AML-193 (cell line): ENCODE data around the gene CENPA.
A peak's percentile ranks its signal among the peaks of the same experiment; 100 is the strongest.
"Not testable (repeated sequence)": the region's sequence is repeated elsewhere in the genome, so short reads cannot be mapped to it uniquely, and the experiment has no call there.

Experiments used
- DNase-seq, 2 experiments: peaks; one replicate each; lab custom pipeline; 2025; lab: John Stamatoyannopoulos, UW

Gene CENPA

GRCh38 chr2:26785431-26786206 is at the start of gene CENPA:
Gene CENPA (plus strand): TSS chr2:26786056. CDS start chr2:26786197, 141 bp downstream.
- DNase-seq = peak; percentile 98

DNA sequence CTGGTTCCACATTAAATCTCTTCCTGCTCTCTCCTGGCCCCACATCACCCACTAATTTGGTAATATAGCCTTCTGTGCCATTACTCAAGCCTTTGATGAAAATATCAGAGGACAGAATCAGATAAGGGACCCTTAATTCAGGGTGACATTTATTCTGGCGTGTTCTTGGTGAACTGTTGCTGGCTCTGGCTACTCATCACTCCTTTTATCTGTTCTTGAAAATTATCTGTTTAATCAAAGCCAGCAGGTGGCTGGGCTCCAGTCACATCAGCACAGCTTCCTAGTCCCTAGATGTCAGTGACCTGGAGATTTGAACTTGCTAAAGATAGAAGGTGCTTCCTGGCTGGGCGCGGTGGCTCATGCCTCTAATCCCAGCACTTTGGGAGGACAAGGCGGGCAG is 48.6 kb upstream of the CENPA start:
- DNase-seq = no peak

- DNase-seq = no peak
These were observed 47.4 kb upstream of the CENPA start for GRCh38 chr2:26738481-26738880.

- no peak for DNase-seq
These were observed 46.3 kb upstream of the CENPA start for GRCh38 chr2:26739514-26739913.

GRCh38 chr2:26740346-26740745 is 45.5 kb upstream of the CENPA start:
- DNase-seq = no peak

GRCh38 chr2:26740890-26741302 is 45.0 kb upstream of the CENPA start:
- DNase-seq = no peak

DNA sequence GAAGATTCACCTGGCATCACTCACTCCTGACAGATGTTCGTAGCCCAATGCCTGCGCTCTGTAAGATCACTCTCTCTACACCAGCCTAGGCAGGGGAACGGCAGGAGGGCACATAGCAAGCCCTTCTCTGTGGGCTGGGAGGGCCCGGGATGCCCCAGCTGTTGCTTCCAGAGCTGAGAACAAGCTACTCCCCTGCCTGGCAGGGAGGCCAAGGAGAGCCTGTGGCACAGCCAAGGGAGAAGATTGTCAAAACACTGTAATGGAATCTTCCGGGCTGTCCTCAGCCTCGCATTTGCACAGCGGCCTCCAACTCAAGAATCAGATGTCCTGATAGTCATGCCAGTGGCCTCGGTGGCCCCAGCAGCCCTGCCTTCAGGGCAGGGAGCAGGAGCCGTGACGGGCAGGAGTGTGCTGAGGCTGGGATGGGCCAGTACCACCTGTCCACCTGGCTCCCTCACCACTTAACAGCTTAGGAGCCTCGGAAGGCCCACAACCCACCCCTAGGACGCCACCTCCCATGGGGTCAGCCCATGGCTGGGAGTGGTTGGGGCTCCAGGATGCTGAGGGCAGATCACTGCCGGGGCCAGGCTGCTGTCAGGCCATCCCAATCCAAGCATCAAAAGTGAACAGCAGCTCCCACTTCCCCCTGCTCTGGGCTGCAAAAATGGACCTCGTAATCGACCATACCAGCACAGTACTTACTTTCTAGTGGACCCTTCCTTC is 43.6 kb upstream of the CENPA start:
- DNase-seq = no peak

DNA sequence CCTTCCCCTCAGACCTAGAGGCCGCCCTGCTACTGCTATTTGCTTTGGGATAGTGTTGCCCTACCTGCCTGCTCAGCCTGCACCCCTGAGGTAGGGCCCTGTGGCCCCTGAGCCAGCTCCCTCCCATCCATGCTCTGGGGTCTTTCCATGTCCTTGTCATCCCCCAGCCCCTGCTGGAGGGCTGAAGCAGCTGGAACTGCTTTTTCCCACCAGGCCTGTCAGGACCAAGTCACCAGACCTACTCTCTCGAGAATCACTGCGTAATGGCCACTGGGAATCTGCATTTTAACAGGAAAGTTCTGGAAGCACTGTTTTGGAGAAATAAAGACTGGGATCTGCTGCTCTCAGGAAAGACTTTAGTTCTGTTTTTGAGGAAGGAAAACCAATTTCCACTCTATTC is 42.0 kb upstream of the CENPA start:
- DNase-seq = no peak

- no peak for DNase-seq
These were observed 40.9 kb upstream of the CENPA start for GRCh38 chr2:26744953-26745352.

- peak; percentile 58 to 65 for DNase-seq
These were observed 40.1 kb upstream of the CENPA start for GRCh38 chr2:26745609-26746327.

DNA sequence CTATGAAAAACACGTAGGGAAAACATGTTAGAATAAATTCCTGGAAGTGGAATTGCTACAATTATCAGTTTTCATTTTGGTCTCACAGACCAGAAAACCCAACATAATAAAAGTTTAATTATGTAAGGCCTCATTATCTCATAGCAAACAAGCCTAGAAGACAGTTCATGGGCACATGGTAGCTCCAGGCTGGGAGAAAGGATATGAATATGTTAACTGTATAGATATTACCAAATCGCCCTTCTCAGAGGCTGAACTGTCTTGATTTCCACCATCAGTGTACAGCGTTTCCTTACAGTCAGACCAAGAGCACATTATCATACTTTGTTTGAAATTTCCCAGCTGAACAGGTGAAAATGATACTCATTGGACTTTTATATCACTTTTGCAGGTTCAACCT is 38.9 kb upstream of the CENPA start:
- DNase-seq = no peak

DNA sequence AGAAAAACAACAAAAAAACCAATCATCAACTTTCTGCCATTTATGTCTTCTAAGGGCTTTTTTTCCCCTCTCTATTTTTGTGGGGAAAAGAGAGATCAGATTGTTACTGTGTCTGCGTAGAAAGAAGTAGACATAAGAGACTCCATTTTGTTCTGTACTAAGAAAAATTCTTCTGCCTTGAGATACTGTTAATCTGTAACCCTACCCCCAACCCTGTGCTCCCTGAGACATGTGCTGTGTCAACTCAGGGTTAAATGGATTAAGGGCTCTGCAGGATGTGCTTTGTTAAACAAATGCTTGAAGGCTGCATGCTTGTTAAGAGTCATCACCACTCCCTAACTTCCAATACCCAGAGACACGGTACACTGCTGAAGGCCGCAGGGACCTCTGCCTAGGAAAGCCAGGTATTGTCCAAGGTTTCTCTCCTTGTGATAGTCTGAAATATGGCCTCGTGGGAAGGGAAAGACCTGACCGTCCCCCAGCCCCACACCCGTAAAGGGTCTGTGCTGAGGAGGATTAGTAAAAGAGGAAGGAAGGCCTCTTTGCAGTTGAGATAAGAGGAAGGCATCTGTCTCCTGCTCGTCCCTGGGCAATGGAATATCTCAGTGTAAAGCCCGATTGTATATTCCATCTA is 36.0 kb upstream of the CENPA start:
- not testable (repeated sequence) for DNase-seq

DNA sequence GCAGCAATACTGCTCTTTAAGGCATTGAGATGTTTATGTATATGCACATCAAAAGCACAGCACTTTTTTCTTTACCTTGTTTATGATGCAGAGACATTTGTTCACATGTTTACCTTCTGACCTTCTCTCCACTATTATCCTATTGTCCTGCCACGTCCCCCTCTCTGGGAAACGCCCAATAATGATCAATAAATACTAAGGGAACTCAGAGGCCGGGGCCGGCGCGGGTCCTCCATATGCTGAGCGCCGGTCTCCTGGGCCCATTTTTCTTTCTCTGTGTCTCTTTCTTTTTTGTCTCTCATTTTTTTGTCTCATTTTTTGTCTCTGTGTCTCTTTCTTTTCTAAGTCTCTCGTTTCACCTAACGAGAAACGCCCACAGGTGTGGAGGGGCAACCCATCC is 35.4 kb upstream of the CENPA start:
- DNase-seq = not testable (repeated sequence)

- no peak for DNase-seq
These were observed 33.2 kb upstream of the CENPA start for GRCh38 chr2:26752656-26753055.

DNA sequence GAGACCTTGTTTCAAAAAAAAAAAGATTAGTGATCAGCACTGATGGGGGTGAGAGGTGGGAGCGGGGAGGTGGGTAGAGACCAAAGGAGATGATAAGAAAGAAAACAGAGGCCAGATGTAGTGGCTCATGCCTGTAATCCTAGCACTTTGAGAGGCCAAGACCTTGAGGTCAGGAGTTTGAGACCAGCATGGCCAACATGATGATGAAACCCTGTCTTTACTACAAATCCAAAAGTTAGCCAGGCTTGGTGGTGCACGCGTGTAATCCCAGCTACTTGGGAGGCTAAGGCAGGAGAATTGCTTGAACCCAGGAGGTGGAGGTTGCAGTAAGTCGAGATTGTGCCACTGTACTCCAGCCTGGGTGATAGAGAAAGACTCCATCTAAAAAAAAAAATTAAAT is 31.3 kb upstream of the CENPA start:
- DNase-seq = no peak

- no peak for DNase-seq
These were observed 30.7 kb upstream of the CENPA start for GRCh38 chr2:26754972-26755670.

- DNase-seq = no peak
These were observed 29.5 kb upstream of the CENPA start for GRCh38 chr2:26756337-26756736.

GRCh38 chr2:26757873-26758789 is 27.7 kb upstream of the CENPA start:
- no peak for DNase-seq

DNA sequence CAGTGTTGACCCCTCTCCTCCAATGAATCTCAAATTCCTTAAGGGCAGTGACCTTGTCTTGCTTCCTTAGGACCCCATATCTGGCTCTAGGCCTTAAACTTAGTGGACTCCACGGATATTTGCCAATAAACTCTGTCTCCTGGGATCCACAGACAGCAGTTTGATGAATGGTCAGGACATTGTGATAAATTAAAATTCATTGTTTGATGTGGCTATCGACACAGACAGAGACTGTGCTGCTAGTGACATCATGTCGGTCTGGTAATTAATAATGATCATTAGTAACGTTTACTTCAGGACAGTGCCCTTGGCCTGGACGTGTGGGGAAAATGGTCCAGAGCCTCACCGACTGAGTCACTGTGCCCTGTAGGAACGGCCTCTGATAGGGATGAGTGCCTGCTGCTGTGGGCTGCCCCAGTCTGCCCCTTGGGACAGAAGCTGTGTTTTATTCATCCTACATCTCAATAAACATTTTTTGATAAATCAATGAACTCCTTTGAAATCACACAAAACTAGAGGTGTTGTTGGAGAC is 27.0 kb upstream of the CENPA start:
- no peak for DNase-seq

DNA sequence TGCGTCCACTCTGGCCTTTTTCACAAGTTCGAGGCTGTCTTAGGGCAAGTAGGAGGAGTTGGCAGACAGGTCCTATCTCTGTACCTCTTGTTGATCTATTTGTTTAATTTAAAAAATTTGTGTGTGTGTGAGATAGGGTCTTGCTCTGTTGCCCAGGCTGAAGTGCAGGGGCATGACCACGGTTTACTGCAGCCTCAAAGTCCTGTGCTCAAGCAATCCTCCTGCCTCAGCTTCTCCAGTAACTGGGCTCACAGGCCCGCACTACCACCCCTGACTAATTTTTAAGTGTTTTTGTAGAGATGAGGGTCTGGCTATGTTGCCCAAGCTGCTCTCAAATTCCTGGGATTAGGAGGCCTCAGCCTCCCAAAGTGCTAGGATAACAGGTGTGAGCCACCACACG is 26.0 kb upstream of the CENPA start:
- no peak for DNase-seq
